ENCODE results near the gene CCR5AS.
"Not testable (repeated sequence)": the region's sequence is repeated elsewhere in the genome, so short reads cannot be mapped to it uniquely, and the experiment has no call there.

The CCR5AS gene

GRCh38 chr3:46406788-46407611 is at the start of gene CCR5AS, which contains the start of gene CCRL2:
Gene CCR5AS (minus strand): TSS chr3:46407066.
Gene CCRL2 (plus strand): TSS chr3:46407259. CDS start chr3:46408080, 821 bp downstream.
- peak; percentile 71 for DNase-seq (ENCODE audit: low spot score)
- no peak for FAIRE-seq

DNA sequence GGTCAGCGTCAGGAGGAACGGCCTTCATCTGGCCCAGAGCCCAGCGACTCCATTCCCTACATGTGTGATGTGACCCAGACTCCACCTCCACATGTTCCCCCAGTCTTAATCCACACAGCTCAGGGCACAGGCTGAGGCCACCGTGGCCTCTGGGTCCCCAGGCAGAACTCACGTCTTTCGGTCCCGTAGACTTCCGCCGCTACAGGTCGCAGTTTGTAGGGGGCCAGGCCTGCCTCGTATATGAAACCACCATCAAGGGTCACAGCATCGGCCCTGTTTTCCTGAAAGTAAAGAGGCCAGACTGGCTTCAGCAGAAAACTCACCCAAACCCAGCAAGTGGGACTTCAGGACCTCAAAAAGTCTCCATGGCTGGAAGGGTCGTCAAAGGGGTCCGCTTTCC is 49.3 kb upstream of the CCR5AS start:
- FAIRE-seq (no peak), DNase-seq (ENCODE audit: low spot score) (no peak)

DNA sequence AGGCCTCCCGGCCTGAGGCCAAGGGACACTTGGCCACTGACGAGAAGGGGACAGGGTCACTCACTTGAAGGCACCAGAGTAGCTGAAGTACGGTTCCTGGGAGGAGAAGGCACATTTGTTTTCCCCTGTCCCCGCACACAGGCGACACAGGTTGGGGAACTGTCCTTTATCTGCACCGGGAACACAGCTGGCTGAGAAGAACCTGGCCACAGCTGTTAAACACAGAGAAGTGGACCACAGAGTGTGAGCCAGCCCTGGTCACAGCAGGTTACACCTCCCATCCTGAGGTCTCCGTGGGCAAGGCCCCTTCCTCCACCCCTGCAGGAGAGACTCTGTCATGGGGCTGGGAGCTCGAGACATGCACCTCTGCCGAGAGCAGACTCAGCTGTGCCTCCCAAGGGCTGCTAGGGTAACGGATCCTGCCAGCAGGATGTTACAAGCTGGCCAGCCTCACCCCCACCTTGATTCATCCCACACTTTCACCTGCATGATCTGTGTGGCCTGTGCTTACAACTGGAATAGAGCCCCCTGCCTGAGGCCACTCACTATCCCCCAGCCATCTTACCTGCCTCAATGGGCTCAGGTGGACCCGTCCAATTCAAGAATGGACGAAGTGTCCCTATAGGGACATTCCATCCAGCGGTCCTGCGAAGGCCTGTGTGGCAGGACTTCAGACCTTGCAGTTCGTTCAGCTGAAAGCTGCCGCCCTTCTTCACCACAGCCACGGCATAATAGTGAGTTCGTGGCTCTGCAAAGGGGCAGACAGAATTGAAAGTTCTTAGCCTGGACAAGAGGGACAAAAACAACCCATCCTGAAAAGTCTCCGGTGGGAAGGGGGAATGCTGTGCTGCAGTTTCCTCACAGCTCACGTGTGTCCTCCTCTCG is 48.6 kb upstream of the CCR5AS start:
- DNase-seq (ENCODE audit: low spot score) (no peak), FAIRE-seq (no peak)

DNA sequence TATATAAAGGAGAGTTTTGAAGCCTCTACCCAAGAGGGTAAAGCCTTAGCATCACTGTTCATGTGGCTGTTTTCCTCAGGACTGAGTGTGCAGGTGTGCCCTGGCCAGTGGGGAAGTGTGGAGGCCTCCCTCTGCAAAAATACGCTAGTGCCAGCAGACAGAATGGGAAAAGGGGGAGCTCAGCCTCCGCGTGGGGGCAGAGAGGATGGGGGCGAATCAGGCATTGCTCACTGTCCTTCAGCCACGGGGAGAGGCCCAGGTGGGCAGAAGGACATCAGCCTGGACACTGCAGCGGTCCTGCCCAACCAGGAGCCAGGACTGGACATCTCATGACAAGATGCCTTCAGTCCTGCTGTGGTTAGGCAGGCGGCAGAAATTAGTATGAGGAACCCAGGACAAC is 47.7 kb upstream of the CCR5AS start:
- DNase-seq (ENCODE audit: low spot score) (no peak), FAIRE-seq (no peak)

DNA sequence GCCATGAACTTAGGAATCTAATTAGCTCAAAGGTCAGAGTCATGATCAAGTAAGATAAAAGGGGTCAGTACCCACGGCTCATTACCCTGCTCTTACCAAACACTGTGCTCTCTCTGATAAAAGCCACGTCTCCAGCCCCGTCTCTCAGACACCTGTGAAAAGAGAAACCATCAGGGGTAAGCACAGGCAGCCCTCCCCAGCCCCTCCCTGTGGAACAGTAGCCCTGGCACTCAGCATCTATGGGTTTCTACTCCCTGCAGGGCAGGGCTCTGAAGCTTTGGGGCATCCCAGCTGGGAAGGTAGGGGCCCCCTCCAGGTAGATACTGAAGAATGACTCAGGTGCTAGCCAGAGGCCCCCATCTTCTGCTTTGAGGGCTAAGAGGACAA is 47.3 kb upstream of the CCR5AS start:
- no peak for FAIRE-seq
- DNase-seq (ENCODE audit: low spot score) = no peak

DNA sequence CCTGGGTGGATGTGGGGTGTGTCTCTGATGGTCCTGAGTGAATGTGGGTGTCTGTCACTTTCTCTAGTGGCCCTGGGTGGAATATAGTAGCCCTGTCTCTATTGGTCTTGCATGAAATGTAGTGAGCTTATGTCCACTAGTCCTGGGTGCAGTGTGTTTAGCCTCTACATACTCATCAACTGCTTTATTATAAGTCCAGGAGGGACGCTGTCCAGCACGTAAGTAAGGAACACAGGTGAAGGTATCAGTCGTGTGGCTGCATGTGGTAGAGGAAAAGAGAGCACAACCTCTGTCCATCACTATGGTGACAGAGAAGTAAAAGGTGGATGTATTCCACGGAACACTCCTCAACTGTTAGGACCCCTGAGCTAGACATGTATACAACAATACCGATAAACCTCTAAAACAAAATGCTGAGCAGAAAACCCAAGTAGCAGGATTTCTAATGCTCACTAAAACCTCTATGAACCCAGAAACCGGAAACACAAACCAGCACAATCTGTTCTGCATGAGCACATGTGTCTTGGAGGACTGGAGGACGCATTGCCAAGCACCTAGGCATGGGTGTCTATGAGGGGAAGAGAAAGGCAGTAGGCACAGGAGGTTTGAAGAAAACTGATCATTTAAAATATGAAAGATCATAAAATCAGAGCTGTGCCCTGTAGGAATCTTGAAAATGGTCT is 46.8 kb upstream of the CCR5AS start:
- no peak for DNase-seq (ENCODE audit: low spot score)
- peak; percentile 46 for FAIRE-seq

DNA sequence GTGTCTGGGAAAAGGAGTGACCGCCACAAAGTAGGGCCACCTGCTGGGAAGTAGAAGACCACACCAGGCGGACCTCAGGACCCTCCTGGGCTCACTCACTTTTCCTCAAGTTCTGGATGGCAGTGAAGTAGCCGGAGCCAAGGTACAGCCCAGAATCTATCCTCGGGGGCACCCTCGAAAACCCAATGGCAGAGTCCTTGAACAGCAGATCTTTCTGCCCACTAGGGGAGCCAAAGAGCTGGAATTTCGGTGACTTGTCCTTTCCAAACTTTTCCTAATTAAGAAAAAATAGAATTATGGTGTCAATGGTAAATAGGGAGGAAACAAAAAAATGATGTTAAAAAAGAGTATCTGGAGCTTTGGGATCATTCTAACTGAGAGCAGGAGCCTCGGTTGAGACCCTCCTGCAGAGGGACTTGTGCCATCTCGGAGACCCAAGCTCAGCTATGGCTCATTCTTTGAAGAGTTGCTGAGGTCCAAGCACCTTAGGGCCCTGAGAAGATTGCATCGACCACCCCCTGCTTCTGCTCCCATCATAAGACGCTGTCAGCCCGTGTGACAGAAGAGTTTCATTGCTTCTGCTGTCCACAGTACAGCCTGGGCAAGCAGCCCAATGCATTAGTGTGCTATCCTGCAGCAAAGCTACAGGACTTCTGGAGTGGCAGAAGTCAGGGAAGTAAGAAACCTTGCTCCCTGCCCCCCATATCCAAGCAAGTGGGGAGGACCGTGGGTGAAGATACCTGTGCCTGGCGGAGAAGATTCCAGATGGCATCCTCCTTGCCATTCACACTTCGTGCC is 43.1 kb upstream of the CCR5AS start:
- FAIRE-seq (no peak), DNase-seq (ENCODE audit: low spot score) (peak; percentile 39)

DNA sequence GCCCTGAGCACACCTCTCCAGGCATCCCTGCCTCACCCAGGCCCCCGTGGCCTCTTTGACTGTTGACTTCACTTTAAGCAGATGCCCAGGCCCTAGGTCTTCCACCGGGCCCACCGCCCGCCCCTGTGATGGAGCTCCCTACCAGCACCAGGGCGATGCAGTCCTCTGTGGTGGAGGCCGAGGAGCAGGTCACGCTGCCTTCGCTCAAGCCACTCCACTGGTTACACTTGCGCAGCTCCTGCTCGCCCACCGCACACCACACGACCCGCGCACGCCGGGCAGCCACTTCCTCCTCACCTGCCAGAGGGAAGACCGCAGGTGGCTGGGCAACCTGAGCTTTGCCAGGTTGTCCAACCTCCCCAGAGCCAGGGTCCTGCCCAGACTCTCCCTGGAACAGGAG is 41.9 kb upstream of the CCR5AS start:
- DNase-seq (ENCODE audit: low spot score) = no peak
- FAIRE-seq = no peak

DNA sequence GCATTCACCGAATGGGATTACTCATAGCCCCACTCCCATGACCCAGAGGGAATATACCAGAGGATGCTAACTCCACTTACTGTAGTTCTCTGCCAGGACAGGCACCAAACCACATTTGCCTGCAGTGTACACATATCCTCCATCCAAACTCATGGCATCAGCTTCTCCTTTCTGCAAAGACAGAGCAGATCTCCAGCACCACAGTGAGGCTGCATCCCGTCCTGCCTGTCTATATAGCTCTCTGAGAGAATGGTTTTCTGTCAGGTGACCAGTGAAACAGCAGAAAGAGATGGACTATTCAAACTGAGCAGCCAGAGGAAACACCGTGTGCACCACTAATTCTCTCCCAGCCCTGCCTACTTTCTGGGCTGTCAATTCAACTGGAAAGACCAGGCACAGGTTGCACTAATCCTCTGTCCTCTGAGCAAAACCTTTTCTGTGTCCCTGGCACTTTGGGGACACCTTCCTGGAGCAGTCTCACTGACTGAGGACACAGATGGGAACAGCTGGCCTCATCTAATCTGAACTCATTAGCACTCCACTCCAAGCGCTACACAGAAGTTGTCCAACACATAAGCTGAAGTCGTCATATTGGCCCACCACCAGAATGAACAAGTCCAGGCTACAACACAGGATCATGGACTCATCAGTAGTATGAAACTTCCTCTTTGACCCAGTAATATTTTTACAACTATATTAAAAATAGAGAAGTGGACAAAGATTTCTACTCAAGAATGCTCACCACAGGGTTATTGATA is 40.5 kb upstream of the CCR5AS start:
- FAIRE-seq = peak; percentile 58
- no peak for DNase-seq (ENCODE audit: low spot score)

GRCh38 chr3:46442576-46443530 is 36.0 kb upstream of the CCR5AS start:
- DNase-seq (ENCODE audit: low spot score) (no peak), FAIRE-seq (peak; percentile 9)

DNA sequence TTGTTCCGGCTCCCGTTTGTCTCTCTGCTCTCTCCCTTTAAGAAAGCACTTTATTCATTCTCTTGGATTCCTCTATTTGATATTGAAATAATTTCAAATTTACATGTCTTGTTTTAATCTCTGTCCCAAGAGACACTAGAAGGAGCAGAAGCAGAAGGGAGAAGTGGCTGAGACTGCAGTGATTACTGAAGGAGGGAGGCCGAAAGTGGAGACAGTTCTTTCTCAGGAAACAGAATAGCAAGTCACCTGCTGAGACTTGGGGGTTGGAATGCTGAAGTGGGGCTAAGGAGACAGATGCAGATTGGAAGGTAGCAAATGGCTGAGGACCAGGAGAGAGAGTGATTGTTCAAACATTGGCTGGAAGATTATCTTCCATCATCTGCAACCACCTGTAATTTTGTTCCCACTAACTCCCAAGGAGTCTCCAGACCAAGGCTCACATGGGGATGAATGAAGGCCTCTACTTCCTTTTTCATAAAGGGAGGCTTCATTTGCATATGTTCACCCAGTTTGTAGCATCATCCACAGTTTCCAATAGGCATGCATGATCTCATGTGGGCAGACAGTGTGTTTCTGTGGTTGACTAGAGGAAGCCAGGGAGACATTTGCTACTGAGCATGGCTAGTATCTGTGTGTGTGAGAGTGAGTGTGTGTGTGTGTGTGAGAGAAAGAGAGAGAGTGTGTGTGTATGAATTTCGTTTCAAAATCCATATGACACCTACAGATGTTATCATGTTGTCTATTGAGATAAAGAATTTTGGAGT is 33.8 kb upstream of the CCR5AS start:
- FAIRE-seq (no peak), DNase-seq (ENCODE audit: low spot score) (no peak)

DNA sequence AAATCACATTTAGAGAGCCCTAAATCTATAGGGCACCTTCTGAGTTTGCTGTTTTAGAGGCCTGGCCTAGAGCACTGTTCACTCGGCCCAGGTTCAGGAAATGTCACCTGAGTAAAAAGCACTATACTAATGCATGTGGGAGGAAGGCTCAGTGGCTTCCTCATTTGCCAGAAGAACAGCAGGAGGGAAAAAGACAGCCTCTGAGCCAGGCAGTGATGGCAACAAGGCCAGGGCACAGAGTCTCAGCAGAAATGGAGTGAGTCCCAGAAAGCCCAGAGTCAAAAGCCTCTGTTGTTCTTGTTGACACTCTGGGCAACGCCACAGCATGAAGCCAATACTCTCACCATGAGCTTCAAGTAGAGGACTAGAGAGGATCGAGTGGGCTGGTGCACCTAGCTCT is 32.0 kb upstream of the CCR5AS start:
- DNase-seq (ENCODE audit: low spot score) (no peak), FAIRE-seq (no peak)

GRCh38 chr3:46435081-46435726 is 28.3 kb upstream of the CCR5AS start:
- DNase-seq (ENCODE audit: low spot score) (no peak), FAIRE-seq (no peak)

GRCh38 chr3:46433841-46434240 is 27.0 kb upstream of the CCR5AS start:
- DNase-seq (ENCODE audit: low spot score) = no peak
- FAIRE-seq = peak; percentile 52

DNA sequence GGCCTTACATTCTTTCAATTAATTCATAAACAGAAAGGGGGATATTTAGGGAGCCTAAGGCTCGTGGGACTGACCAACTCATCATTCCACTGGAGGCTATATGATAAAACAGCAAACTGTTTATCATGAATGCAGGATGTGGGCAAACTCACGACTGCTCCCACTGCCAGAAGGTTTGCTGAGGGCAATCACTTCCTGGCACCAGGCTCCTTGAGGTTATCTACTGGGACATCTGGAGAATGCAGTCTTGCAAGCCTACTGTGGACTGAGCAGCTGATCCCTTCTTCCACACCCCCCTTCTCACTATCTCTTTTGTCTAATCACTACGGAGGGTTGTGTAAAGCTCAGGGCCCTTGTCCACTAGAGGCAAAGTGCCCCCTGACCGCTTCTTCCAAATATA is 26.3 kb upstream of the CCR5AS start:
- DNase-seq (ENCODE audit: low spot score); FAIRE-seq: not testable (repeated sequence)

GRCh38 chr3:46431905-46432304 is 25.0 kb upstream of the CCR5AS start:
- not testable (repeated sequence) for FAIRE-seq; DNase-seq (ENCODE audit: low spot score)

DNA sequence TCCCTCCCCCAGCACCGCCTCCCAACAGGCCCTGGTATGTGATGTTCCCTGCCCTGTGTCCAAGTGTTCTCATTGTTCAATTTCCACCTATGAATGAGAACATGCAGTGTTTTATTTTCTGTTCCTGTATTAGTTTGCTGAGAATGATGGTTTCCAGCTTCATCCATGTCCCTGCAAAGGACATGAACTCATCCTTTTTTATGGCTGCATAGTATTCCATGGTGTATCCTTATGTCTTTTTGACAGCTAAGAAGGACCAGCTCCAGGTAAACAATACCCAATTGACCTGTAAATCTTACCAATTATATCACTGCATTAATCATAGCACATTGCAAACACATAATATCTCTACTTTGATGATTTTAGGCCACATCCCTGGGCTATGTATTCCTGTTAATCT is 24.0 kb upstream of the CCR5AS start:
- not testable (repeated sequence) for DNase-seq (ENCODE audit: low spot score); FAIRE-seq

DNA sequence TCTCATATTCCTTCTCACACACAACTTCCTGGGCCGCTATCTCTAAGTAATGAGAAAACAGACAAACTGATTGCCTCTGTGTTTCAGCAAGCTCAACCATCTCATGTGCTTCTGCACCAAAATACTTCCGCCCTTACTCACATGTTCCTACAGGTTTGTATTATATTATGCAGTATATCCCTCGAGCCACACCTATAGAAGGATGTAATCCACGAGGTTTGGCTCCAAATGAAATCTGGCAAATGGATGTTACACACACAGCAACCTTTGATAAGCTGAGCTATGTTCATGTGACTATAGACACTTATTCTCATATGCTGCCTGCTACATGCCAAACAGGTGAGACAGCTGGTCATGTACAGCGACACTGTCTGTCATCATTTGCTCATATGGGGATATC is 22.8 kb upstream of the CCR5AS start:
- FAIRE-seq (no peak), DNase-seq (ENCODE audit: low spot score) (no peak)
